Esophagus muscularis mucosa (tissue), 4 donors: ENCODE measurements around the gene GMPR. TPM values are rescaled to one million over a fixed set of nuclear protein-coding genes. Genes with fewer than 3 reads are reported as not detected.

Experiments used
- DNase-seq: peaks from one replicate; pipeline ENCODE4 v3.0.0-alpha.2; 2017; ENCODE audit errors: extremely low spot score
- H3K27ac ChIP-seq, 4 donors: fragments of 200-600 bp; sonication (generic); replicated peaks in 1 of 4; 1 replicate in 3 of 4; 2 replicates in 1 of 4; pipeline ENCODE4 v1.5.1; 2016 to 2019; ENCODE audit warnings: mild to moderate bottlenecking in 1 of 4
- H3K27me3 ChIP-seq, 4 donors: fragments of 200-600 bp; sonication (generic); one replicate each; pipeline versions ENCODE4 v1.5.1 to v1.6.0; 2016 to 2019
- H3K36me3 ChIP-seq, 4 donors: fragments of 200-600 bp; sonication (generic); one replicate each; pipeline ENCODE4 v1.5.1; 2016 to 2019
- H3K4me1 ChIP-seq, 4 donors: fragments of 200-600 bp; sonication (generic); one replicate each; pipeline ENCODE4 v1.5.1; 2016 to 2019
- H3K4me3 ChIP-seq, 4 donors: fragments of 200-600 bp; sonication (generic); 1 replicate in 2 of 4; 2 replicates in 2 of 4; pipeline ENCODE4 v1.5.1; 2016 to 2019; ENCODE audit warnings: mild to moderate bottlenecking in 4 of 4, moderate library complexity in 1 of 4
- H3K9me3 ChIP-seq, 4 donors: fragments of 200-600 bp; sonication (generic); 1 replicate in 3 of 4; 2 replicates in 1 of 4; pipeline ENCODE4 v1.5.1; 2016 to 2019
- CTCF ChIP-seq, 3 experiments: fragments of 200-600 bp in 2 of 3; fragments of 450-650 bp in 1 of 3; sonication (generic) in 2 of 3; IDR thresholded peaks; one replicate each; pipeline ENCODE4 v1.5.1; 2017 to 2019; ENCODE audit warnings: antibody characterized with exemption in 3 of 3, mild to moderate bottlenecking in 2 of 3, moderate library complexity in 1 of 3
- EP300 ChIP-seq: sonication (generic); formaldehyde crosslinking; IDR thresholded peaks from one replicate; pipeline ENCODE4 v1.6.1; 2017; ENCODE audit warnings: antibody characterized with exemption
- POLR2A ChIP-seq: fragments of 450-650 bp; IDR thresholded peaks from one replicate; pipeline ENCODE4 v1.6.1; 2017; ENCODE audit warnings: antibody characterized with exemption, moderate library complexity, mild to moderate bottlenecking, low read depth
- POLR2AphosphoS5 ChIP-seq, 2 donors: sonication (generic); formaldehyde crosslinking; IDR thresholded peaks; one replicate each; pipeline ENCODE4 v1.6.1; 2017; ENCODE audit warnings: antibody characterized with exemption in 2 of 2
- WGBS: methylation state at CpG from one replicate; pipeline ENCODE4 v1.1.5; 2018; 5-methylcytosine and 5-hydroxymethylcytosine counted together
- intact Hi-C: fragments of 100-400 bp; cut with DNase I; formaldehyde crosslinking; loops from one replicate; pipeline ENCODE4 v1.15.1; 2023
- total RNA-seq, 4 donors: library from RNA; depleted of rRNA; stranded (reverse); fragments of >200 nt; gene quantifications; one replicate each; pipeline versions ENCODE4 v1.1.0 to v1.2.1, GENCODE V29; 2016

GMPR gene
- total RNA-seq, 4 donors from 2014 or later, result 32.8 to 69.7 (median 52.0) TPM

- 93% methylated on average over 8 of the region's 8 CpGs for WGBS
- no peak overlapping the region for H3K4me3 ChIP-seq
- no peaks in the 10 kb centered on the region for H3K9me3 ChIP-seq
- H3K27me3 ChIP-seq, result no peaks in the 10 kb centered on the region
- intact Hi-C loops, result no loop called here
- no peaks in the 10 kb centered on the region for H3K36me3 ChIP-seq
- peak overlapping the region; percentile 69 to 85 (median 81) for H3K27ac ChIP-seq
- no peak for DNase-seq
- TF ChIP-seq POLR2A (no peak), CTCF (IDR thresholded peaks at IDR 0.05) (no peak), POLR2AphosphoS5 (IDR thresholded peaks at IDR 0.05) (no peak), EP300 (no peak)
- peaks cover 63 to 70% (median 69%) of the 10 kb centered on the region in 4 donors for H3K4me1 ChIP-seq
These were observed 80.8 kb downstream of the GMPR start for GRCh38 chr6:16318953-16319720.

DNA sequence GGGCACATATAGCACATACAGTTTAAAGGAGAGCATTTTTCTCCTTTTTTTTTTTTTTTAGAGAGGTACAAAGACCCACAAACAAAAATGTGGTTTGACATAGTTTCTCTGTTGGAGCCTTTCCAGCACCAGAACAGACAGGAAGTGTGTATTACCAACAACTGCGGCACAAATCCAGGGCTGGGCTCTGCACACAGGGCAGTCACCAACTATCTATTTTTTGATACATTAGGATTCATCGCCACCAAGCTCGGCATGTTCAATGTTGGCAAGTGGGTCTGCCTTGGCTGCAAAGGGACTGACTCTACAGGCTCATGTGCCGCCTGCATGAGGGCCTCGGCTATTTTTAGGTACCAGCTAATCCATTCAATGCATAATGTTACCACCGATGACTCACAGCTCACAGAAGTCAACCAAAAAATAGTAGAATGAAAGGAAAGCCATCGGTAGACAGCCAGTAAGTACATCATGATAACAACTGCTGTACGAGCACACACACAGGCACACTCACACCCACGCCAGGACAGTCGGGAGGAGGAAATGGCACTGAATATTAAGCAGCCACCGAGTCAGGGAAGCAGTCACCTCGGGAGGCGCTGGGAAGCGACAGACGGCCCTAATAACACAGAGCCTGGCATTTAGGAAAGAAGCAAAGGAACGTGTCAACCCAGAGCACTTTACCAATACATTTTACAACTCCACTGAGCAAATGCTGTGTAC, 81.6 kb downstream of the GMPR start:
- intact Hi-C loops, result loop anchor here (2.0 kb wide), 1 partner anchor 75 kb away; no protein-coding TSS in a partner anchor
- Histone ChIP-seq H3K9me3 (no peaks in the 10 kb centered on the region), H3K4me1 (peaks cover 63 to 78% (median 74%) of the 10 kb centered on the region in 4 donors), H3K27me3 (no peaks in the 10 kb centered on the region), H3K4me3 (peak overlapping the region; percentile 19 to 37 (median 30)), H3K27ac (peak overlapping the region; percentile 69 to 85 (median 81)), H3K36me3 (no peaks in the 10 kb centered on the region)
- TF ChIP-seq POLR2AphosphoS5 (IDR thresholded peaks at IDR 0.05) (peak; percentile 60 to 81), EP300 (no peak)
- 14% methylated on average over 16 of the region's 16 CpGs for WGBS
- DNase-seq, result no peak

- Histone ChIP-seq H3K4me1 (peaks cover 63 to 78% (median 74%) of the 10 kb centered on the region in 4 donors), H3K36me3 (peaks cover 0 to 5% (median under 1%) of the 10 kb centered on the region in 4 donors), H3K27ac (peak overlapping the region; percentile 69 to 85 (median 81)), H3K4me3 (peak overlapping the region; percentile 19 to 37 (median 30)), H3K27me3 (no peaks in the 10 kb centered on the region), H3K9me3 (no peaks in the 10 kb centered on the region)
- intact Hi-C loops, result loop anchor here (2.0 kb wide), 1 partner anchor 76 kb away; no protein-coding TSS in a partner anchor
- peak; percentile 8 to 25 for TF ChIP-seq POLR2AphosphoS5 (IDR thresholded peaks at IDR 0.05)
- TF ChIP-seq CTCF (IDR thresholded peaks at IDR 0.05), result no peak
- no peak for DNase-seq
- 70% methylated on average over 18 of the region's 21 CpGs for WGBS
These were observed 82.3 kb downstream of the GMPR start for GRCh38 chr6:16320533-16321340.

DNA sequence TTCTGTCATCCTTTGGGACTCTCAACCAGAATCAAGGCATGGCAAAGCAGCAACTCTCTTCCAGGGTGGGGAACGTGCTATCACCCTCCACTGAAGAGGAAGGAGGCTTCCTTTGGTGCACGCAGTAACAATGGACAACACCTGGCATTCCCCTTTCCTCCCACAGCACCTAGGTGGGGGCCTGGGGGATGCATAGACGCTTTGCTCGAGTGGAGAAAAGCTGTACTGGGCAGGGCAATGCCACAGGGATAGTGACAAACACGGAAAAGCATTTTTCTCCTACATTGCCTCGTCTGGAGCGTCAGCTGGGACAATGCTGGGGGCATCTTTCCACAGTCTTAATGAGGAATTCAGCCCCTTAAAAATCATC, 82.9 kb downstream of the GMPR start:
- Histone ChIP-seq H3K27me3 (no peaks in the 10 kb centered on the region), H3K4me1 (peaks cover 62 to 78% (median 74%) of the 10 kb centered on the region in 4 donors), H3K36me3 (peaks cover 0 to 11% (median 5%) of the 10 kb centered on the region in 4 donors), H3K27ac (peak overlapping the region; percentile 69 to 85 (median 81)), H3K4me3 (no peak overlapping the region), H3K9me3 (no peaks in the 10 kb centered on the region)
- DNase-seq, result no peak
- WGBS, result 91% methylated on average over 7 of the region's 7 CpGs
- intact Hi-C loops, result loop anchor here (2.0 kb wide), 1 partner anchor 77 kb away; no protein-coding TSS in a partner anchor
- TF ChIP-seq CTCF (IDR thresholded peaks at IDR 0.05) (no peak), POLR2AphosphoS5 (IDR thresholded peaks at IDR 0.05) (no peak), EP300 (no peak), POLR2A (no peak)
